HepG2 (cell line): ENCODE data around the gene AGAP1. TPM values are rescaled to one million over a fixed set of nuclear protein-coding genes. Genes with fewer than 3 reads are reported as not detected.

Experiments used
- BRD4 ChIP-seq: sonication (generic); formaldehyde crosslinking; IDR thresholded peaks from 2 replicates; pipeline ENCODE4 v1.4.0; 2020; ENCODE audit warnings: missing genetic modification reagents
- GRHL1 ChIP-seq: sonication (generic); formaldehyde crosslinking; conservative IDR thresholded peaks from 2 replicates; pipeline ENCODE4 v1.8.0; 2022; ENCODE audit warnings: missing genetic modification reagents
- HMGXB4 ChIP-seq, 2 experiments: sonication (generic) in 1 of 2; formaldehyde crosslinking in 1 of 2; IDR thresholded peaks; 2 replicates each; pipeline versions ENCODE4 v1.4.0 to v1.6.1; 2018 to 2020; ENCODE audit warnings: missing genetic modification reagents in 2 of 2, borderline replicate concordance in 1 of 2, low read depth in 1 of 2, mild to moderate bottlenecking in 1 of 2, missing biosample characterization in 1 of 2
- IRX3 ChIP-seq: sonication (generic); formaldehyde crosslinking; IDR thresholded peaks from 2 replicates; pipeline ENCODE4 v1.8.1; 2023; ENCODE audit warnings: mild to moderate bottlenecking, low read depth, missing genetic modification reagents, borderline replicate concordance
- KDM2A ChIP-seq: sonication (generic); formaldehyde crosslinking; IDR thresholded peaks from 2 replicates; pipeline ENCODE4 v1.4.0; 2020; ENCODE audit warnings: low read depth, missing genetic modification reagents, borderline replicate concordance
- MEIS1 ChIP-seq: sonication (generic); formaldehyde crosslinking; IDR thresholded peaks from 2 replicates; pipeline ENCODE4 v1.9.0; 2021; ENCODE audit warnings: mild to moderate bottlenecking, missing genetic modification reagents, moderate library complexity, borderline replicate concordance
- NAIF1 ChIP-seq: sonication (generic); formaldehyde crosslinking; IDR thresholded peaks from 2 replicates; pipeline ENCODE4 v1.5.0; 2020; ENCODE audit warnings: mild to moderate bottlenecking, missing genetic modification reagents, borderline replicate concordance
- RBAK ChIP-seq: sonication (generic); formaldehyde crosslinking; IDR thresholded peaks from 2 replicates; pipeline ENCODE4 v1.5.1; 2020; ENCODE audit warnings: mild to moderate bottlenecking, missing genetic modification reagents
- SALL1 ChIP-seq: sonication (generic); formaldehyde crosslinking; IDR thresholded peaks from 2 replicates; pipeline ENCODE4 v1.8.0; 2022; ENCODE audit warnings: mild to moderate bottlenecking, missing genetic modification reagents
- TARDBP ChIP-seq: sonication (generic); formaldehyde crosslinking; IDR thresholded peaks from 2 replicates; pipeline ENCODE4 v1.8.0; 2022; ENCODE audit warnings: mild to moderate bottlenecking, missing genetic modification reagents
- TCF7L2 ChIP-seq: IDR thresholded peaks from 2 replicates; pipeline ENCODE4 v1.6.1; 2011; ENCODE audit warnings: mild to moderate bottlenecking, low read depth, low read length, moderate library complexity
- TMF1 ChIP-seq: sonication (generic); formaldehyde crosslinking; IDR thresholded peaks from 2 replicates; pipeline ENCODE4 v1.8.1; 2022; ENCODE audit warnings: low read depth, missing genetic modification reagents
- ZNF180 ChIP-seq: sonication (generic); formaldehyde crosslinking; IDR thresholded peaks from 2 replicates; pipeline ENCODE4 v1.4.0; 2020; ENCODE audit warnings: low read depth, missing genetic modification reagents, borderline replicate concordance
- ZNF276 ChIP-seq: sonication (generic); formaldehyde crosslinking; IDR thresholded peaks from 2 replicates; pipeline ENCODE4 v1.4.0; 2020; ENCODE audit warnings: mild to moderate bottlenecking, low read depth, missing genetic modification reagents
- ZNF337 ChIP-seq: sonication (generic); formaldehyde crosslinking; IDR thresholded peaks from 2 replicates; pipeline ENCODE4 v1.5.1; 2020; ENCODE audit warnings: missing genetic modification reagents, low read depth, mild to moderate bottlenecking, borderline replicate concordance
- ZNF468 ChIP-seq: sonication (generic); formaldehyde crosslinking; IDR thresholded peaks from 2 replicates; pipeline ENCODE4 v1.8.0; 2022; ENCODE audit warnings: mild to moderate bottlenecking, moderate library complexity, missing genetic modification reagents
- ZNF530 ChIP-seq: sonication (generic); formaldehyde crosslinking; IDR thresholded peaks from 2 replicates; pipeline ENCODE4 v1.5.0; 2020; ENCODE audit warnings: low read depth, mild to moderate bottlenecking, missing genetic modification reagents
- ZNF761 ChIP-seq: sonication (generic); formaldehyde crosslinking; conservative IDR thresholded peaks from 2 replicates; pipeline ENCODE4 v1.4.0; 2020; ENCODE audit warnings: mild to moderate bottlenecking, missing genetic modification reagents
- ZNF784 ChIP-seq: sonication (generic); formaldehyde crosslinking; IDR thresholded peaks from 2 replicates; pipeline ENCODE4 v1.5.1; 2020; ENCODE audit warnings: missing genetic modification reagents, mild to moderate bottlenecking, borderline replicate concordance
- ZNF816 ChIP-seq: sonication (generic); formaldehyde crosslinking; IDR thresholded peaks from 2 replicates; pipeline ENCODE4 v1.8.0; 2022; ENCODE audit warnings: missing genetic modification reagents, mild to moderate bottlenecking, borderline replicate concordance
- ZSCAN5A ChIP-seq: sonication (generic); formaldehyde crosslinking; IDR thresholded peaks from 2 replicates; pipeline ENCODE4 v1.8.0; 2022; ENCODE audit warnings: mild to moderate bottlenecking, missing genetic modification reagents, borderline replicate concordance
- polyA plus RNA-seq, 8 experiments: library from polyadenylated mRNA; depleted of rRNA in 3 of 8; stranded (reverse) in 7 of 8; unstranded in 1 of 8; fragments of >200 nt; fragmentation: Illumina TruSeq in 4 of 8; extraction: Trizol in 4 of 8; gene quantifications; 2 replicates each; pipeline versions ENCODE4 v1.2.1 to v1.2.3, GENCODE V29; 2011 to 2016; ENCODE audit warnings: low read depth in 4 of 8, missing spikeins in 1 of 8, mixed read lengths in 1 of 8; ENCODE audit not compliant: insufficient read depth in 1 of 8
- total RNA-seq, 5 experiments: library from RNA; depleted of rRNA; stranded (reverse); fragments of >200 nt; fragmentation: Illumina TruSeq; extraction: Trizol; gene quantifications; 2 replicates each; pipeline ENCODE4 v1.2.3, GENCODE V29; 2016; ENCODE audit warnings: low read depth in 1 of 5

The AGAP1 gene
- total and polyA plus RNA-seq, 2 of the 13 experiments (the other 11 are each of a cell fraction or from before 2014, with no cell fraction given) = 21.2 to 32.7 TPM

- TF ChIP-seq GRHL1 (CRISPR knock-in tag) (no peak), ZNF180 (no peak), NAIF1 (no peak), HMGXB4 (CRISPR knock-in tag; IDR thresholded peaks at IDR 0.05; ENCODE audit: borderline replicate concordance in 1 of 2, low read depth in 1 of 2) (peak; percentile 56 to 78), TARDBP (CRISPR knock-in tag) (no peak), TCF7L2 (no peak), ZNF337 (CRISPR knock-in tag) (0 out of 2 replicates have a peak, but pooled peaks have one; percentile 63), RBAK (CRISPR knock-in tag) (no peak), ZNF530 (CRISPR knock-in tag) (no peak), SALL1 (CRISPR knock-in tag) (peak; percentile 7; the same call in 1 of the 2 replicates), ZSCAN5A (CRISPR knock-in tag) (no peak), BRD4 (CRISPR knock-in tag) (peak; percentile 73; the same call in 1 of the 2 replicates), ZNF784 (CRISPR knock-in tag) (peak; percentile 65; the same call in 1 of the 2 replicates), TMF1 (CRISPR knock-in tag) (no peak), KDM2A (CRISPR knock-in tag) (no peak; the same call in 1 of the 2 replicates), ZNF276 (peak; percentile 67; the same call in 1 of the 2 replicates), ZNF761 (CRISPR knock-in tag) (no peak), ZNF468 (CRISPR knock-in tag) (peak; percentile 79; the same call in 1 of the 2 replicates), MEIS1 (0 out of 2 replicates have a peak, but pooled peaks have one; percentile 45), IRX3 (CRISPR knock-in tag) (no peak), ZNF816 (no peak)
These were observed 1.0 kb downstream of the AGAP1 start (continued) for GRCh38 chr2:235494716-235495372.
